HCT116 (cell line): ENCODE measurements around the gene KRTAP10-1. TPM values are rescaled to one million over a fixed set of nuclear protein-coding genes. Genes with fewer than 3 reads are reported as not detected.

Source experiments
- ATAC-seq: fragments of 200-7000 bp; cut with Tn5 transposase; 2 replicates; pipeline ENCODE4 v1.9.1; 2020; ENCODE audit warnings: mild to moderate bottlenecking, moderate library complexity
- BruUV-seq: library from RNA; stranded (reverse); fragments of 400-500 nt; replicated peaks from 2 replicates; lab custom pipeline; 2021; lab: Mats Ljungman, UMichigan
- CTCF ChIA-PET: fragments of 300-600 bp; sonication (Branson Sonifier 250); formaldehyde crosslinking; loops from one replicate; lab custom pipeline; 2021; ENCODE audit warnings: antibody characterized with exemption; lab: Charles Lee
- POLR2A ChIA-PET: fragments of 300-600, 350-600 bp; sonication (Branson Sonifier 250); formaldehyde crosslinking; loops from one replicate; lab custom pipeline; 2021; ENCODE audit warnings: antibody characterized with exemption; lab: Charles Lee
- RAD21 ChIA-PET, 2 experiments: fragments of 300-600 bp; sonication (Branson Sonifier 250); formaldehyde crosslinking; loops; one replicate each; lab custom pipeline; 2023; ENCODE audit warnings: low total read pairs in 2 of 2; ENCODE audit not compliant: uncharacterized antibody in 2 of 2, unreplicated experiment in 2 of 2, low non-redundant PET in 1 of 2; lab: Charles Lee
- DNase-seq: peaks from one replicate; pipeline ENCODE4 v3.0.0-alpha.2; 2010; ENCODE audit warnings: low read depth, low spot score
- H2AFZ ChIP-seq: fragments of 200-600 bp; shearing (Covaris generic), sonication (generic); 2 replicates; pipeline ENCODE4 v1.6.1; 2017; ENCODE audit warnings: low read depth, mixed run types, mixed read lengths, antibody characterized with exemption, low read length; ENCODE audit not compliant: poor library complexity, severe bottlenecking
- H3K27ac ChIP-seq: 2 replicates; pipeline ENCODE4 v1.5.1; 2012; ENCODE audit warnings: low read depth, low read length
- H3K27me3 ChIP-seq: fragments of 200-600 bp; sonication (generic); 2 replicates; pipeline ENCODE4 v1.6.1; 2016; ENCODE audit warnings: mixed run types, low read length, mixed read lengths; ENCODE audit not compliant: insufficient read depth
- H3K36me3 ChIP-seq, 2 experiments: fragments of 200-500 bp in 1 of 2; fragments of 200-600 bp in 1 of 2; sonication (Bioruptor generic) in 1 of 2; sonication (generic) in 1 of 2; 2 replicates each; pipeline versions ENCODE4 v1.5.1 to v1.6.1; 2014 to 2016; ENCODE audit warnings: low read length in 2 of 2, inconsistent platforms in 1 of 2, mixed read lengths in 1 of 2, mixed run types in 1 of 2; ENCODE audit not compliant: insufficient read depth in 2 of 2, control insufficient read depth in 1 of 2
- H3K4me1 ChIP-seq, 2 experiments: fragments of 200-600 bp in 1 of 2; sonication (generic) in 1 of 2; 2 replicates each; pipeline versions ENCODE4 v1.5.1 to v1.6.1; 2012 to 2017; ENCODE audit warnings: low read length in 2 of 2, inconsistent platforms in 1 of 2, mild to moderate bottlenecking in 1 of 2, mixed read lengths in 1 of 2, mixed run types in 1 of 2, moderate library complexity in 1 of 2; ENCODE audit not compliant: insufficient read depth in 2 of 2, control insufficient read depth in 1 of 2
- H3K4me2 ChIP-seq: fragments of 200-600 bp; sonication (generic); 2 replicates; pipeline ENCODE4 v1.6.1; 2017; ENCODE audit warnings: mixed run types, low read length, mixed read lengths
- H3K4me3 ChIP-seq, 2 experiments: fragments of 200-600 bp in 1 of 2; sonication (generic) in 1 of 2; replicated peaks in 1 of 2; 2 replicates each; pipeline ENCODE4 v1.5.1; 2011 to 2016; ENCODE audit warnings: low read length in 2 of 2, control low read depth in 1 of 2, low read depth in 1 of 2, mild to moderate bottlenecking in 1 of 2, mixed read lengths in 1 of 2, mixed run types in 1 of 2
- H3K79me2 ChIP-seq: fragments of 200-600 bp; sonication (generic); 2 replicates; pipeline ENCODE4 v1.6.1; 2017; ENCODE audit warnings: mild to moderate bottlenecking, mixed run types, low read length, moderate library complexity, mixed read lengths; ENCODE audit not compliant: insufficient read depth
- H3K9ac ChIP-seq: fragments of 200-600 bp; sonication (generic); 2 replicates; pipeline ENCODE4 v1.6.1; 2016; ENCODE audit warnings: low read length, mixed read lengths
- H3K9me2 ChIP-seq: fragments of 200-600 bp; sonication (generic), shearing (Covaris generic); 2 replicates; pipeline ENCODE4 v1.6.1; 2017; ENCODE audit warnings: mixed run types, mild to moderate bottlenecking, moderate library complexity; ENCODE audit not compliant: insufficient read depth
- H3K9me3 ChIP-seq, 2 experiments: fragments of 200-500 bp in 1 of 2; fragments of 200-600 bp in 1 of 2; sonication (Bioruptor generic) in 1 of 2; sonication (generic) in 1 of 2; 2 replicates each; pipeline ENCODE4 v1.6.1; 2014 to 2017; ENCODE audit warnings: low read length in 2 of 2, mixed read lengths in 2 of 2, inconsistent platforms in 1 of 2, low read depth in 1 of 2, mild to moderate bottlenecking in 1 of 2, mixed run types in 1 of 2, moderate library complexity in 1 of 2; ENCODE audit not compliant: control insufficient read depth in 1 of 2, insufficient read depth in 1 of 2
- H4K20me1 ChIP-seq: fragments of 200-600 bp; sonication (generic), shearing (Covaris generic); 2 replicates; pipeline ENCODE4 v1.6.1; 2017; ENCODE audit warnings: mixed run types, mild to moderate bottlenecking, moderate library complexity; ENCODE audit not compliant: insufficient read depth
- ATF3 ChIP-seq: IDR thresholded peaks from 2 replicates; pipeline ENCODE4 v1.6.1; 2012
- CBX3 ChIP-seq: IDR thresholded peaks from 2 replicates; pipeline ENCODE4 v1.6.1; 2012; ENCODE audit warnings: low read depth
- EGR1 ChIP-seq: IDR thresholded peaks from 2 replicates; pipeline ENCODE4 v1.6.1; 2012; ENCODE audit warnings: low read depth
- EZH2phosphoT487 ChIP-seq: fragments of 200-600 bp; IDR thresholded peaks from 2 replicates; pipeline ENCODE4 v1.6.1; 2018; ENCODE audit warnings: antibody characterized with exemption, borderline replicate concordance
- JUND ChIP-seq: IDR thresholded peaks from 2 replicates; pipeline ENCODE4 v1.6.1; 2012
- POLR2A ChIP-seq: IDR thresholded peaks from 2 replicates; pipeline ENCODE4 v1.7.0; 2011; ENCODE audit warnings: borderline replicate concordance; ENCODE audit not compliant: insufficient read depth, insufficient read length; ENCODE audit errors: extremely low read depth
- SIN3A ChIP-seq: IDR thresholded peaks from 2 replicates; pipeline ENCODE4 v1.6.1; 2012; ENCODE audit warnings: low read depth
- YY1 ChIP-seq: IDR thresholded peaks from 2 replicates; pipeline ENCODE4 v1.6.1; 2011; ENCODE audit warnings: low read length, low read depth, moderate library complexity, mild to moderate bottlenecking; ENCODE audit not compliant: insufficient replicate concordance; ENCODE audit errors: extremely low read depth
- intact Hi-C: fragments of 100-400 bp; cut with micrococcal nuclease; formaldehyde crosslinking; loops from 2 replicates; pipeline ENCODE4 v1.10.0; 2022
- total RNA-seq: library from RNA; stranded (reverse); gene quantifications from one replicate; pipeline ENCODE4 v1.2.1, GENCODE V29; 2021; ENCODE audit not compliant: unreplicated experiment
- TF ChIP-seq, protein P1 (sequence below): IDR thresholded peaks from 2 replicates; pipeline ENCODE4 v1.6.1; 2011; ENCODE audit warnings: mild to moderate bottlenecking, low read length, moderate library complexity; ENCODE audit not compliant: insufficient replicate concordance; ENCODE audit errors: extremely low read depth
- TF ChIP-seq, protein P2 (sequence below): IDR thresholded peaks from 2 replicates; pipeline ENCODE4 v1.6.1; 2012; ENCODE audit warnings: low read depth

KRTAP10-1 gene
- total RNA-seq, 1 experiment from 2014 or later, result not detected

GRCh38 chr21:44544566-44544965 lies 4.6 kb upstream of the KRTAP10-1 start:
- H4K20me1 ChIP-seq, result no peaks in the 10 kb centered on the region
- DNase-seq (no peak), ATAC-seq (no peak)
- H3K4me3 ChIP-seq, result no peak overlapping the region
- no peaks in the 10 kb centered on the region for H3K79me2 ChIP-seq
- no TSS peak for BruUV-seq
- H3K9me2 ChIP-seq, result no peaks in the 10 kb centered on the region
- peaks cover 7 to 24% of the 10 kb centered on the region in 2 experiments for H3K9me3 ChIP-seq
- CTCF ChIA-PET, result no interaction called here
- RAD21 ChIA-PET, result no interaction called here
- no peak overlapping the region for H3K27ac ChIP-seq
- POLR2A ChIA-PET, result no interaction called here
- no peak overlapping the region for H2AFZ ChIP-seq
- H3K9ac ChIP-seq, result no peak overlapping the region
- no peaks in the 10 kb centered on the region for H3K4me1 ChIP-seq
- H3K27me3 ChIP-seq, result no peaks in the 10 kb centered on the region
- no peak for TF ChIP-seq ATF3
- TF ChIP-seq CBX3, result no peak
- TF ChIP-seq, protein P1, sequence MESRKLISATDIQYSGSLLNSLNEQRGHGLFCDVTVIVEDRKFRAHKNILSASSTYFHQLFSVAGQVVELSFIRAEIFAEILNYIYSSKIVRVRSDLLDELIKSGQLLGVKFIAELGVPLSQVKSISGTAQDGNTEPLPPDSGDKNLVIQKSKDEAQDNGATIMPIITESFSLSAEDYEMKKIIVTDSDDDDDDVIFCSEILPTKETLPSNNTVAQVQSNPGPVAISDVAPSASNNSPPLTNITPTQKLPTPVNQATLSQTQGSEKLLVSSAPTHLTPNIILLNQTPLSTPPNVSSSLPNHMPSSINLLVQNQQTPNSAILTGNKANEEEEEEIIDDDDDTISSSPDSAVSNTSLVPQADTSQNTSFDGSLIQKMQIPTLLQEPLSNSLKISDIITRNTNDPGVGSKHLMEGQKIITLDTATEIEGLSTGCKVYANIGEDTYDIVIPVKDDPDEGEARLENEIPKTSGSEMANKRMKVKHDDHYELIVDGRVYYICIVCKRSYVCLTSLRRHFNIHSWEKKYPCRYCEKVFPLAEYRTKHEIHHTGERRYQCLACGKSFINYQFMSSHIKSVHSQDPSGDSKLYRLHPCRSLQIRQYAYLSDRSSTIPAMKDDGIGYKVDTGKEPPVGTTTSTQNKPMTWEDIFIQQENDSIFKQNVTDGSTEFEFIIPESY, result no peak
- TF ChIP-seq YY1, result no peak
- TF ChIP-seq EGR1, result no peak
- no peak for TF ChIP-seq SIN3A
- no peak for TF ChIP-seq POLR2A
- TF ChIP-seq EZH2phosphoT487, result no peak
- TF ChIP-seq, protein P2, sequence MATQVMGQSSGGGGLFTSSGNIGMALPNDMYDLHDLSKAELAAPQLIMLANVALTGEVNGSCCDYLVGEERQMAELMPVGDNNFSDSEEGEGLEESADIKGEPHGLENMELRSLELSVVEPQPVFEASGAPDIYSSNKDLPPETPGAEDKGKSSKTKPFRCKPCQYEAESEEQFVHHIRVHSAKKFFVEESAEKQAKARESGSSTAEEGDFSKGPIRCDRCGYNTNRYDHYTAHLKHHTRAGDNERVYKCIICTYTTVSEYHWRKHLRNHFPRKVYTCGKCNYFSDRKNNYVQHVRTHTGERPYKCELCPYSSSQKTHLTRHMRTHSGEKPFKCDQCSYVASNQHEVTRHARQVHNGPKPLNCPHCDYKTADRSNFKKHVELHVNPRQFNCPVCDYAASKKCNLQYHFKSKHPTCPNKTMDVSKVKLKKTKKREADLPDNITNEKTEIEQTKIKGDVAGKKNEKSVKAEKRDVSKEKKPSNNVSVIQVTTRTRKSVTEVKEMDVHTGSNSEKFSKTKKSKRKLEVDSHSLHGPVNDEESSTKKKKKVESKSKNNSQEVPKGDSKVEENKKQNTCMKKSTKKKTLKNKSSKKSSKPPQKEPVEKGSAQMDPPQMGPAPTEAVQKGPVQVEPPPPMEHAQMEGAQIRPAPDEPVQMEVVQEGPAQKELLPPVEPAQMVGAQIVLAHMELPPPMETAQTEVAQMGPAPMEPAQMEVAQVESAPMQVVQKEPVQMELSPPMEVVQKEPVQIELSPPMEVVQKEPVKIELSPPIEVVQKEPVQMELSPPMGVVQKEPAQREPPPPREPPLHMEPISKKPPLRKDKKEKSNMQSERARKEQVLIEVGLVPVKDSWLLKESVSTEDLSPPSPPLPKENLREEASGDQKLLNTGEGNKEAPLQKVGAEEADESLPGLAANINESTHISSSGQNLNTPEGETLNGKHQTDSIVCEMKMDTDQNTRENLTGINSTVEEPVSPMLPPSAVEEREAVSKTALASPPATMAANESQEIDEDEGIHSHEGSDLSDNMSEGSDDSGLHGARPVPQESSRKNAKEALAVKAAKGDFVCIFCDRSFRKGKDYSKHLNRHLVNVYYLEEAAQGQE, result no peak
- TF ChIP-seq JUND, result no peak
- intact Hi-C loops, result no loop called here
- no peak overlapping the region for H3K4me2 ChIP-seq
- H3K36me3 ChIP-seq, result no peaks in the 10 kb centered on the region
